DMS 273 treated with DMSO at 0.1 percent for 48 hours (cell line): Measurements from ENCODE around the gene KLHDC7B.

ENCODE experiments used
- DNase-seq: peaks from one replicate; lab custom pipeline; 2025; lab: John Stamatoyannopoulos, UW

Gene KLHDC7B

DNA sequence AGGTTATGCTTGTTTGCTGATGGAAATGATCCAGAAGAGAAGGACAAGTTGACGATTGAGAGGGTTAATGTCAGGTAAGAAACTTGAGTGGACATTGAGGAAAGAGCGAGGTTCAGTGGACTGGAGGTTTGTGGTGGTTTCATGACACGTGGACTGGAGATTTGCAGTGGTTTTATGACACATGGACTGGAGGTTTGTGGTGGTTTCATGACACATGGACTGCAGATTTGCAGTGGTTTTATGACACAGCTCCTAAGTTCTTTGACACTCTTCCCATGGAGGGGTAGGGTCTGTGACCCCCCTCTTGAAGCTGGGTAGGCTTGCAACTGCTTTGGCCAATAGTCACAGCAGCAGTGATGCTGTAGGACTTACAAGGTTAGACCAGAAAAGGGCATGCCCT lies 49.5 kb downstream of the KLHDC7B start:
- DNase-seq = no peak

DNA sequence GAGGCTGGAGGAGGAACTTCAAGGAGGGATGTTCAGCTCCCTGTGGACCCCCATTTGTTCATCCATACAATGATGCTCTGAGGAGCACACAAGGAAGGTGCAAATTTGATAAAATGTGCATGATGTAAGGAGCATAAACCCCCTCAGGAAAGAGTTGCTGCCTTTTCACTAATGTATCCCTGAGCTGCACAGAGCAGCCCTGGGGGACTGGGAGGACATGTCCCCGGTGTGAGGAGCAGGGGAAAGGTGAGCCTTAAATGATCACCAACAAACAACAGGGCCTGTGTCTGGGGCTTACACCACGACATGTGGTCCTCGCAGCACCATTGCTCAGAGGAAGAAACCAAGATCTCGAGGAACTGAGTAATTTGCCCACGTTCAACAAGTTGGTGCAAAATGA lies 51.4 kb downstream of the KLHDC7B start:
- no peak for DNase-seq

DNA sequence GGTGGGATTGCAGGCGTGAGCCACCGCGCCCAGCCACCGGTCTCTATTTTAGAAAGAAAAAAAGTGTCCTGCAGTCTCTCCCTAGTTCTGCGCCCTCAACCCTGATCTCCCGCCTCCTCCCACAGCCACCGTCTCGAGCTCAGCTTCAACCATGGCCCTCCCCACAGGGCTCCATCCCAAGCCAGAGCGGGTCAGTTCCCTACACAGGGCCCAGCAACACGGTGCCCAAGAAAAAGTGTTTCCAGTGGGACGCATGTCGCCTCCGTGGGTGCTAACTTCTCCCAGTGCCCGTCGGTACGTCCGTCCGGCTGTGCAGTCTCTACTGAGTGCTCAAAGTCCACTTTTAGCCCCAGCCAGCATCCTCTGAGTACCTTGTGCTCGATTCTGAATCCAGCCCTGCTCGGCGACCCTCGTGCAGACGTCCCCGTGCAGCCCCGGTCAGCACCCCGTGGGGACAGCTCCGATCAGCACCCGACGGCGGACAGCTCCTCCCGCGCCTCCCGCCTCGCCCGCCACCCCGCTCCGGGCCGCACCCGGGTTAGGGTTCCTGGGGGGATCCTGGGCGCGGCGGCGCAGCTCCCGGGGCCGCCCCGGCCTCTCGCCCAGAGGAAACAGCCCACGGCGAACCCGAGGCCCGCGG lies 54.2 kb downstream of the KLHDC7B start:
- no peak for DNase-seq

DNA sequence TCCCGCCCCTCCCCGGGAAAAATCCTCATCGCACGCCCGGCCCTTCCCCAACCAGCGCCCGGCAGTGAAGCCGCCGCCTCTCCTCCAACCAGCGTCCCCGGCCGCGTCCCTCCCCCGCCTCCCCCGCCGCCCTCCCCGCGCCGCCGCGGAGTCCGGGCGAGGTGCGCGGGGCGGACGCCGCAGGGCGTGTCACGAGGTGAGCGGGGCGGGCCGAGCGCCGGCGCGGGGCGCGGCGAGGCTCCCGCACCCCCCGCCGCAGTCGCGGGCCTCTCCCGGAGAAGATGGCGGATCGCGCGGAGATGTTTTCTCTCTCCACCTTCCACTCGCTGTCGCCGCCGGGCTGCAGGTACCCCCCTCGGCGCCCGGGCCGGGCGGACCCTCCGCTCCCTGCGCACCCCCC lies 54.8 kb downstream of the KLHDC7B start, which contains the start of gene MAPK8IP2:
Gene MAPK8IP2 (plus strand): TSS at position 256 of the 400 bp plus-strand sequence. CDS start 26 bp downstream, at position 282.
- no peak for DNase-seq
